HG03457 (cell line): Measurements from ENCODE around the gene SERPINB7.
"Not testable (repeated sequence)": the region's sequence is repeated elsewhere in the genome, so short reads cannot be mapped to it uniquely, and the experiment has no call there.

Experiments used
- ATAC-seq: cut with Tn5 transposase; IDR thresholded peaks from one replicate; pipeline ENCODE4 v1.9.1; 2021; ENCODE audit warnings: moderate number of reproducible peaks; ENCODE audit not compliant: unreplicated experiment

Gene SERPINB7

DNA sequence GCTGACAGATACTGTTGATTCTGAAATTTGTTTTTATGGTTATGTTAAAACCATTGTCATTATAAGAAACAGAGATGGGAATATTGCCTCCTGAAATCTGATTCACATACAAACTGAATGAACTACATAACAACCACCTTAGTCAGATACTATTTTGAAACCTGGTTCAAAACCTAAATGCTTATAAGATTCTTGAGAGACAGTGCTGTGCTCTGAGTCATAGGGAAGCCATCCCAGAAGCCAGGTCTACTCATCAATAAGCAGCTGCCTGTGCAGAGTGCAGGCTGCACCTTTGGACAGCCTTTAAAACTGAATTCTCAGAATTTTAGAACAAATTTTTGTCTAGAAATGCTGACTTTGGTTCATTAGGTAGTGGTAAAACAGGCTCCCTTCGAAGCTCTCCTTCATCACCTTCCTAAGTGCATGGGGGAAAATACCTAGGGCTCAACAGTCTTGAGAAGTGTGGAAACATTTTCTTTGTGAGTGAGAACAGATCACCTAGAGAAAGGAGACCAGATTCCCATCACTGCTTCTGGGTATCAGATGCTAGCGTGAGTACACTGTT is at the start of gene SERPINB7:
SERPINB7 (plus strand) TSS at position 253 of the 565 bp plus-strand sequence. CDS start 6,955 bp downstream, outside the sequence.
- no peak for ATAC-seq

GRCh38 chr18:63725682-63726480 is 49.3 kb upstream of the SERPINB7 start:
- no peak for ATAC-seq

GRCh38 chr18:63730773-63731172 is 44.4 kb upstream of the SERPINB7 start:
- no peak for ATAC-seq

- ATAC-seq: no peak
Measured at GRCh38 chr18:63731215-63731614, 44.0 kb upstream of the SERPINB7 start.

DNA sequence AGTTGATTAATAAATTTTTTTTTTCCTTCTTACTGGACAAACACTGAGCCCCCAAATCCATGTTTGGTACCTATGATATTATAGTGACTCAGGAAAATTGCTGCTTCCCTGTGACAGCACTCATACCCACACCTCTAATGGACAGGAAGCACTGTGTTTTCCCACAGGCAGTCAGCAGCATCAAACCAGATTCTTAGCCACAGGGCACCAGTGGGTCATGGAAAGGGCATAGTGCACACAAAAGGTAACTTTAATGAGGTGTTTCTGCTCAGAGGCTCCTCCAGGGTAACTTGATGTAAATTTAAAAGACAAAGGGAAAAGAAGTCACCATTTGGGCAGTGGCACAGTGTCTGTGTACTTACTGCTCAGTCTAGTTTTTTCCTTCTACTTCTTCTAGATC is 38.3 kb upstream of the SERPINB7 start:
- ATAC-seq: no peak

DNA sequence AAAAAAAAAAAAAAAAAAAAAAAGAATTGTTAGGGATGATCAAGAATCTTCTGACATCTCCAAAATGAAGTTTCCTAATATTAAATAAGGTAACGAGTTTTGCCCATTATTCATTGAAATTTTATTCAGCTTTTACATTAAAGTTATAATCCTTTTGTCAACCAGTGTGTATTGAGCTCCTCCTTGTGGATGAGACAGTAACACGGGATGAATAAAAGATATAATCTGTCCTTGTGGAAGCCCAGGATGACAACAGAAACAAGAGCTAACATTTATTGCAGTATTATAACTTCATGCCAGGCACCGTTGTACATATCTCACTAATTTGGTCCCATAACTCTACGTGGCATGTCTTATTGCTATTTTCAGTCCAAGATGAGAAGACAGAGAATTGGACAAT is 33.4 kb upstream of the SERPINB7 start:
- ATAC-seq: no peak

DNA sequence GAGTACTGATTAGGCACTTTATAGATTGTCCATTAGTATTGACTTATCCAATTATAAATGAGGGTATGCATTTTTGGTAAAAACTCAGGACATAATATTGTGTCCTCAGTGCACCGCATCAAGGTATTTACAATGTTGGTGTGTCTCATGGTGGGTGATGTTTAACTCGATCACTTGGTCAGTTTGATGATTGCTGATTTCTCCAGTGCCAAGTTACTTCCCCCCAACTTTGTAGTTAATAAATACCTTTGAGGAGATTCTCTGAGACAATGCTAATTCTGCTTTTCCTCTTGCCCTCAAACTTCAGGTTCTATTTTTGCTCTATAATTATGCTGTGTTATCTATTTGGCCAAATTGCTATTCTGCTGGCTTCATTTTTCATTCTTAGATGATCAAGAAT is 28.2 kb upstream of the SERPINB7 start:
- no peak for ATAC-seq

DNA sequence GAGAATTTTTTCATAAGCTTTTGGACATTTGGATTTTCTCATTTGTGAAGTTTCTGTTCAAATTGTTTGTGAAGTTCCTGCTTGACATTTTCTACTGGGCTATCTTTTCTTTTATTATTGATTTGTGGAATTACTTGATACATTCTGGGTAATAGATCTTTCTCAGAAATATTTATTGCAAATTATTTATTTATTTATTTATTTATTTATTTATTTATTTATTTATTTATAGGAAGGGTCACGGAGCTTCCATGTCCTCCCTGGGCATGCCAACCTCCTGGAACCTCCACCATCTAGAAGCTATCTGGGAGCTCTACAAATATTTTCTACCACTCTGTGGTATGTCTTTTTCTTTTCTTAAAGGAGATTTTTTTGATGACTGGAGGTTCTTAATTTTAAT is 25.7 kb upstream of the SERPINB7 start:
- no peak for ATAC-seq

DNA sequence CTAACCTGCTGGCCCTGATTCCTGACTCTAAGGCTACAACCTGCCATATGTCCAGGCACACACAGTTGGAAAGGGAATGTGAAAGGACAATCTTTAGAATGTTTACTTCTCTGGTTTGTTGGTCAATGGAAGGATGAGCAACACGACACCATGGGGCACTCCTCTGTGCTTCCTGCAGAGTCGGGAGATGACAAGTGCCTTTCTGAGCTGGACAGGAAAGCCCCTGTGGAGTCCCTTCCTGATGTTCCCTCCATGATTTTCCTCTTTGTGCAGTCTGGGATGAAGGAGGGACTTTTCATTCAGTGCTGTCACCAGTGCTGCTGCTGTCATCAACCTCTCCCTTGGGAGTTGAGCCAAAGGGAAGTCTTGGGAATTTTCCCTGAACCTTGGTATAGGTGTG is 22.6 kb upstream of the SERPINB7 start:
- no peak for ATAC-seq

GRCh38 chr18:63753676-63754075 is 21.5 kb upstream of the SERPINB7 start:
- no peak for ATAC-seq

DNA sequence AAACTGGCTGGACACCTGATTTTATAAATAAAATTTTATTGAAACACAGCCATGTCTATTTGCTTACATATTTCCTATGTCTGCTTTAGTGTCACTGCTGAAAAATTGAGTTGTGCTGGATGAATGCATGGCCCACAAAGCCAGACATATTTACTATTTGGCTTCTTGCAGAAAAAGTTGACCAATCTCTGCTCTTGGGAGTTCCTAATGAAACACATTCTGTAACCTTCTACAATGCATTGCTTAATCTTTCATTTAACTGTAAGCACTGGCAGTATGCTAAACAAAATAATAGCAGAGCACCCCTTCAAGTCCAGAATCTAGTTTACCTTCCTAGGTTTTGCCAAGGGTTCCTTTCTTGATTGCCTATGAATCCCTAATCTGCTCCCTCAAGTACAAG is 17.7 kb upstream of the SERPINB7 start:
- ATAC-seq: no peak

DNA sequence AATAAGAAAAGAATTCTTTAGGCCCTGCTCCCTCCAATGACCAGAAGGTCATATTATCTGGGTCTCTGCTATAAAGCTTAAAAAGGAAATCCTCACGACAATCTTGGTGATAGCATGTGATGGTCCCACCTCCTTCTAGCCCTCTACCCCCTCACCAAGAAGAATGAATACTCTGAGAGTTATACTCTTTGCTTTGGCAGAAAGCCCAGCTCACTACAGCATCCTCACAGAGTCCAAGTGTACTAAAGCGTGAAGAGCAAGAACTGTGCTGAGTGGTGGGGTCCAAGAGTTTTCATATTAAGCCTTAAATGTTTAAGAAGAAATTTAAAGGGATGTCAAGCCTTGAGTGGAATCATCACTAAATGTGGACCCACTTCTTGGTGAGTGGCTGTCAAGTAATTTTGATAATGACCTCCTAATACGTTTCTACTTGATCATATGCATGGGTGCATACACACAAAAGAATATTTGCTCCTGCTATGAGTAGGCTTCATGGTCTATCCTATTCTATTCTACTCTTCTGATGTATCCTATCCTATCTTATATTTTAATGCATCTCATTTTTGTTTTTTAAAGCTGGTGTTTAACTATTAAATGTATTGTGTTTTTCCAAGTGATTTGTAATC is 16.5 kb upstream of the SERPINB7 start:
- ATAC-seq: no peak

- not testable (repeated sequence) for ATAC-seq
Measured at GRCh38 chr18:63759786-63760185, 15.4 kb upstream of the SERPINB7 start.

DNA sequence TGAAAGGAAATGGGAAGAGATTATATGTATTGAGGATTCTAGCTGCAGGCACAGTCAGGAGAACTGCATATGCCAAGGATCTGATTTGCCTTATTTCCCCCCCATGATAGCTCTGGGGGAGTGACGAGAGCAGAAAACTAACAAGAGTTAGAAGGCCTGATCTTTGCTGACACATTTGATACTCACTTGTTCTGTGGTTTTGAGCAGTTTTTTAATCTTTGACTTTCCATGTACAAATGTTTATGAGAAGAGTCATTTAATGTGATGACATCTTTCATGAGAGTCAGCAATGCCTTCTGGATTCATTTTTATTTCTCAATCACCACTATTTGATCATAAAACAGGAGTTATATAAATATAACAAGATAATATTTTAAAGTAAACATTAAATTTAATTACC is 12.7 kb upstream of the SERPINB7 start:
- no peak for ATAC-seq

GRCh38 chr18:63763831-63764600 is 11.2 kb upstream of the SERPINB7 start:
- ATAC-seq: no peak

GRCh38 chr18:63765837-63766236 is 9.4 kb upstream of the SERPINB7 start:
- no peak for ATAC-seq

GRCh38 chr18:63773551-63773950 is 1.7 kb upstream of the SERPINB7 start:
- no peak for ATAC-seq

DNA sequence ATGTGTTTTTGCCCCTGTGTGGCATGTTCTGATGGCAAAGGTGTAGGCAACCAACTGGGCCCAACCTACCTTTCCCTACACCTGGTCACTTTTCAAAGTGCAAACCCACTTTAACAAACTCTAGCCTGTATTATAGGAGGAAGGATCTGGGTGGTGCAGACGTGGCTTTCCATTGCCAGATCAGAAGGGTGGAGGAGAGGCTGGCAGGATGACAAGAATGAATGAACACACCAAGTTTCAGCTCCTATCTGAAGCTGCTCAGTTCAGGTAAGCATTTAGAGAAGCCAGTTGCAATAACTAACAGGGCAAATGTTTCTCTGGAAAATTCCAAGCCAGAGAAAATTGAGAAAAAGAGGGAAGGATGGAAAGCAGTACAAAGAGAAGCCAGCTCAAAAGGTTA is 707 bp upstream of the SERPINB7 start:
- ATAC-seq: no peak

DNA sequence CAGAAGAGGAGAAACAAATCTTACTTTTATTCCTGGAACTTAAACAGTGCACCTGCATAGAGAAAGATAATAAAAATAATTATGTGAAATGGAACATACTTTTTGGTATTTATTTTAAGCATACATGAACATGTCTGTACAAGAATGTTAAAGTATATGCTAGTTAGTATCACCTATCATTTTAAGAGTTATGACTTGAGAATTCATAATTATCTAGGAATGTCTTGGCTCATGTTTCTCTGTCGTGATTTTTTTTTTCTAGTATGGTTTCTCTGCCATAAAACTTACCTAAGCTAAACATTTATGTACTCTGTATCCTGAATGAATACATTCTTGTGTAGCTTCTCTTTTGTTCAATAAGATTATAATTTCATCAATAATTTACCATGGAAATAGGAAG is 4.2 kb downstream of the SERPINB7 start:
- ATAC-seq: no peak

- no peak for ATAC-seq
Measured at GRCh38 chr18:63783394-63783793, 8.2 kb downstream of the SERPINB7 start.

DNA sequence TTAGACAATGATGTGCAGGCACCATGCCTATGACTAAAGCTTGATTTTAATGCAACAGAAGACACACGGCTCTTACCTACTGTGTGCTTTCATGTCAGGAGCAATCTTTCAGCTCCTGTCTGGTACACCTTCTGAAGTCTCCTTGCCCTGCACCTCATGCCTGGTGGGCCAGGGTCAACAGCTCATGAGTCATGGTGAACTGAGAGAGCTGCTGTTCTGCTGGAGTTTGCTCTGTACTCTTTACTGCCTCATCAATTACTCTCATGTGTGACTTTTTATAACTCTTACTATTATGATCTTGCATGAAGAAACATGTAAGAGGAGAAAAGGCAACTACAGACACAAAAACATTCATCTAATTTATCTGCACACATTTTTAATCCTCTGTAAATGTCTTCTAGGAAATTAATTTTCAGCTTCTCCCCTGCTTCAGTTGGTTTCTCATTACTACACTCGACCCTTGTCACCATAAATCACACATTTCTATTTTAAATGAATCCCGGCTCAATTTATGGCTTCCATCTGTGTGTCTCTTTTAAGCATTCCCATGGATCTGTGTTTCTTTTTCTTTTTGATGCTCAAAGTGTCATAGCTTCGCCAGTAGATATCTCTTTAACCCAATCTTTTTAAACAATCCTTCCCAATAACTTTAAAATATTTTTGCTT is 9.7 kb downstream of the SERPINB7 start:
- ATAC-seq: no peak
